HS-27A (cell line): ENCODE measurements around the gene C22orf39.

Source experiments
- DNase-seq: peaks from one replicate; pipeline ENCODE4 v3.0.0-alpha.2; 2012; ENCODE audit warnings: low read depth, missing footprints

C22orf39 gene, protein sequence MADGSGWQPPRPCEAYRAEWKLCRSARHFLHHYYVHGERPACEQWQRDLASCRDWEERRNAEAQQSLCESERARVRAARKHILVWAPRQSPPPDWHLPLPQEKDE

DNA sequence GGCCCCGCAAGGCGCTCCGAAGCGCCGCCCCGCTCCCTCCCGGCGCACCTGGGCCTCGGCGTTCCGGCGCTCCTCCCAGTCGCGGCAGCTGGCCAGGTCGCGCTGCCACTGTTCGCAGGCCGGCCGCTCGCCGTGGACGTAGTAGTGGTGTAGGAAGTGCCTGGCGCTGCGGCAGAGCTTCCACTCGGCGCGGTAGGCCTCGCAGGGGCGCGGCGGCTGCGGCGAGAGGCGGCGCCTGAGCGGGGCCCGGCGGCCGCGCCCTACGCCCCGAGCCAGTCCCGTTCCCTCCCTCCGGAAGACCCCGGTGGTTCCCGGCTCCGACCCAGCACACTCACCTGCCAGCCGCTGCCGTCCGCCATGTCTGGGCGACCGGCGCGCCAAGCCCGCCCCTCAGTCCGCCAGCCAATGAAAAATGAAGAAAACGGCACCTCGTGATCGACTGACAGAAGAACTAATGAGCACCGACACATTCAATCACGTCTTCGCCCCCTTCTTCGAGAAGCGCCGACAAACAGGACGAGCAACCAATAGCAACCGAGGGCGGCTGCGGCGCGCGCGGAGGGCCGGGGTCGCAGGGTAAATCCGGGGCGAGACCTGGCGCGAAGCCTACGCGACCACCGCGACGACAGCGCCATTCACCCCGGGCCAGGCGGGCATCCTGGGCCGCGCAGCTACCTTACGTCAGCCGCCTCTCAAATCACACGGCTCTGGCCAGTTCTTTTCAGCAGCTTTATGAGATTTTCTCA is at the start of gene C22orf39:
C22orf39 (minus strand) TSS at position 382 of the 746 bp plus-strand sequence; CDS start at position 359, 23 bp downstream.
- peak; percentile 70 for DNase-seq

DNA sequence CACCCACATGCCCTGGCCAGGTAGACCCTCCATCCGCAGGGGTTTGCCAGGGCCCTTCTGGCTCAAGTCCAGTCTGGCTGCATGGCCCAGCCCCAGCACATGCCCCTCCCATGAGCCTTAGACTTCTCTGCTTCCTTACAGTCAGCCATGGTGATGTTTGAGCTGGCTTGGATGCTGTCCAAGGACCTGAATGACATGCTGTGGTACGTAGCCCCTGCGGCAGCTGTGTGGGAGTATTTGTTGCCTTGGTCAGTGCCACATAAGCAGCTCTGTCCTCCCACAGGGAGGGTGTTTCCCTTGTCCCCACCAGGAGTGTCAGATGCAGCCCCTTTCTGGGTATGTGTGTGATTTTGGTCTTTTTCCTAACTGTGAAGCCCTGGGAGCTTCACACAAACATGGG is 49.7 kb upstream of the C22orf39 start:
- DNase-seq: no peak

DNA sequence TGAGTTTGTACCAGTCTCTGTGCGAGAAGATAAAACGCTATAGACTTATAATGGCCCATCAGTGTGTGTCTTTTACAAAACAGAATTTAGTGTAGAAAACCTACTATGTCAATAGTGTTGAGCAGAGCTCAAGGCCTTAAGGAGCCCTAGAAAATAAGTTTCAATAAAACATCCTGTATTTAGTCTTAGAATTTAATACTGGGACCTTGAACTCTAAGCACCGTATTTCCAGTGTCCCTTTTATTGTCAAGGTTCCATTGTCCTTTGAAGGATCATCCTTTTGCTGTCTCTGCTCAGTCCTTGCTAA is 48.8 kb upstream of the C22orf39 start:
- DNase-seq: no peak

DNA sequence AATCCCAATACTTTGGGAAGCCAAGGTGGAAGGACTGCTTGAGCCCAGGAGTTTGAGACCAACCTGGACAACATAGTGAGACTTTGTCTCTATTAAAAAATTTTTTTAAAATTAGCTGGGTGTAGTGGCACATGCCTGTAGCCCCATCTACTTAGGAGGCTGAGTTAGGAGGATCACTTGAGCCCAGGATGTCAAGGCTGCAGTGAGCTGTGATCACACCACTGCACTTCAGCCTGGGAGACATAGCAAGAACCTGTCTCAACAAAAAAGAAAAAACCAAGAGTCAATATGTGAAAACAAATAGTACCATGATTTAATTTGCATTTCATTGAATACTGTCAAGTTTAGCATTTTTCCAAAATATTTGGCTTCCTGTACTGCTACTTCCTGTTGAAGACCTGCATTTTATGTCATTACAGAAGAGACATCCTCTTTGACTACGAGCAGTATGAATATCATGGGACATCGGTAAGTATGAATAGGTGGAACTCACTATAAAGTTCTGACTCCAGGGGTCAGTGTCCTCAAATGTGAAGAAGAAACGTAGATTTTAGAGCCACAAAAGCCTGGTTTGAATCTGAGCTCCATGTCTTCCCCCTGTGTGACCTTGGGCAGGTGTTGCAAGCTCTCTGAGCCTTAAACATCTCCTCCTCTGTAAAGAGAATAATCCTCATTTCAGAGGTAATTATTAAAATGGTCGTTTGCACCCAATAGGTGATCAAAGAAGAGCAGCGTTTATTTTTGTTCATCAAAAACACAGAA is 48.2 kb upstream of the C22orf39 start:
- DNase-seq: no peak

DNA sequence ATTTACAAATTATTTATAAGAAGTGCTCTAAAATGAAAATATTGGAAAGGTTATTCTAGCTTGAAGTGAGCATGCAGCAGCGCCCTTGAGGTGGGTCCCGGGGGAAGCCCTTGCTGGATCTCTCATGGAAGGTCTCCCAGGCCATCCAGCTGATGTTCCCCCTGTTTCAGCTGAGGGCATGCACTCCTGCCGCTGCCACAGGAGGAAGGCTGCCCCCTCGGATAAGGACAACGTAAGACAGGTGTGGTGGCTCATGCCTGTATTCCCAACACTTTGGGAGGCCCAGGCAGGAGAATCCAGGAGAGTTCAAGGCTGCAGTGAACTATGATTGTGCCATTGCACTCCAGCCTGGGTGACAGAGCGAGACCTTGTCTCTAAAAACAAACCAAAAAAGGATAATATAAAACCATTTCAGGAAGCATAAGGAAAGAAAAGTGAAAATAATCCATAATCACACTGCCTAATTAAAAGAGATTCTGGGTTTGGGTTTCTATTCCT is 47.2 kb upstream of the C22orf39 start:
- DNase-seq: no peak

DNA sequence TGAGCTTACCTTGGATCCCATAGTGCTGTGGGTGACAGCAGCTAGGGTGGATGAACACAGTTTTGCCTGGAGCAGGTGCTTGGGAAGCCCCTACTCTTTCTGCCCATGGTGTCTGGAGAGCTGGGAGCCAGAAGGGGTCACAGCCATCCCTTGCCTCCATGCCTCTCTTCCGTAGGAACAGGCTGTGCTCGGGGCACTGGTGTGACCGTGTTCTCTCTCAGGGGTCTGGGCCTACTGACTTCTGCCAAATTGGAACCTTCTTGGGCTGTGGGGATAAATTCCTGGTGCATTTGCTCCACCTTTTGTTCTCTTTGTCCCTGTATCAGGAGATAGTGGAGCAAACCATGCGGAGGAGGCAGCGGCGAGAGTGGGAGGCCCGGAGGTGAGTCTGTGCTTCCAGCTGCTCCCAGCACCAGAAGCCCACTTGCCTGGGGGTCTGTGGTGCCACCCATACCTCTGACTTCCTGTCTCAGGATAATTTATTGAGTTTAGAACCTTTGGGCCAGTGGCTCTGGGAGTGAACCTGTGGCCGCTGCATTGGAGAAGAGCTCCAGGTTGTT is 46.6 kb upstream of the C22orf39 start:
- DNase-seq: no peak

DNA sequence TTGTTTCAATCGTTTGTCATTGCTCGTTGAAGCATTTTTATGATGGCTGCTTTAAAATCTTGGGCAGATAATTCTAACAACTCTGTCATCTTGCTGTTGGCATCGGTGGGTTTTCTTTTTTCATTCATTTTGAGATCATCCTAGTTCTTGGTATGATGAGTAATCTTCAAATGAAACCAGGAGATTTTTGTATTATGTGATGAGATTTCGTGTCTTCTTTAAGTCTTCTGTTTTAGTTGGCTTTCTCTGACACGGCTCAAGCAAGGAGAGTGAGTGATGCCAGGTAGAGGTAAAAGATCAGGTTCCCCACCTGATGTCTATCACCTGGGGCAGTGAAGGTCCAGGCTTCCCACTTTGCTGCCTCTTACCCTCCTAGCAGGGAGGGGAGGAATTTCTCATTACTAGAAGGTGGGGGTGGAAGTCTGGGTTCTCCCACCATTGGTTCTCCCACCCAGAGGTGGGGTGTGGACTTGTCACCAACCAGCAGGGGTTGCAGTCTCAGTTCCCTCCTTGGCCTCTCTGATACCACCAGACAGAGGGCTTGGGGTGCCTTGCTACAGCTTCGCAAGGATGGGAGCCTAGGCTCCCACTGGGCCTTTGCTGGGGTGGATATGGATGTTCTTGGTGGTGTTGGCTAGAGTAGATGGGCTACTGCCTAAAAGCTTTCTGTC is 45.1 kb upstream of the C22orf39 start:
- no peak for DNase-seq

DNA sequence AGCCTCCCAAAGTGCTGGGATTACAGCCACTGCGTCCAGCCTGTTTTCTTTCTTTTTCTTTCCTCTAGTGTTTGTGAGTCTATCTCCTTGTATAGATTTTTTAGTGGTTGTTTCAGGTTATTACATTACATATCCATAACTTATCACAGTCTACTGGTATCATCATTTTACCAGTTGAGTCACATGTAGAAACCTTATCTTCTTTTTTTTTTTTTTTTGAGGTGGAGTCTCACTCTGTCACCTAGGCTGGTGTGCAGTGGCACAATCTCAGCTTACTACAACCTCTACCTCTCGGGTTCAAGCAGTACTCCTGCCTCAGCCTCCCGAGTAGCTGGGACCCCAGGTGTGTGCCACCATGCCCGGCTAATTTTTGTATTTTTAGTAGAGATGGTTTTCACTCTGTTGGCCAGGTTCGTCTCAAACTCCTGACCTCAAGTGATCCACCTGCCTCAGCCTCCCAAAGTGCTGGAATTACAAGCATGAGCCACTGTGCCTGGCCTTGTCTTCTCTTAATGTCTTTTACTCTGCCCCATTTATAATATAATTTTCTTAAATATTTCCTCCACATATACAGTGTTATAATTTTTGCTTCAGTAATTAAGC is 43.2 kb upstream of the C22orf39 start:
- DNase-seq: no peak

DNA sequence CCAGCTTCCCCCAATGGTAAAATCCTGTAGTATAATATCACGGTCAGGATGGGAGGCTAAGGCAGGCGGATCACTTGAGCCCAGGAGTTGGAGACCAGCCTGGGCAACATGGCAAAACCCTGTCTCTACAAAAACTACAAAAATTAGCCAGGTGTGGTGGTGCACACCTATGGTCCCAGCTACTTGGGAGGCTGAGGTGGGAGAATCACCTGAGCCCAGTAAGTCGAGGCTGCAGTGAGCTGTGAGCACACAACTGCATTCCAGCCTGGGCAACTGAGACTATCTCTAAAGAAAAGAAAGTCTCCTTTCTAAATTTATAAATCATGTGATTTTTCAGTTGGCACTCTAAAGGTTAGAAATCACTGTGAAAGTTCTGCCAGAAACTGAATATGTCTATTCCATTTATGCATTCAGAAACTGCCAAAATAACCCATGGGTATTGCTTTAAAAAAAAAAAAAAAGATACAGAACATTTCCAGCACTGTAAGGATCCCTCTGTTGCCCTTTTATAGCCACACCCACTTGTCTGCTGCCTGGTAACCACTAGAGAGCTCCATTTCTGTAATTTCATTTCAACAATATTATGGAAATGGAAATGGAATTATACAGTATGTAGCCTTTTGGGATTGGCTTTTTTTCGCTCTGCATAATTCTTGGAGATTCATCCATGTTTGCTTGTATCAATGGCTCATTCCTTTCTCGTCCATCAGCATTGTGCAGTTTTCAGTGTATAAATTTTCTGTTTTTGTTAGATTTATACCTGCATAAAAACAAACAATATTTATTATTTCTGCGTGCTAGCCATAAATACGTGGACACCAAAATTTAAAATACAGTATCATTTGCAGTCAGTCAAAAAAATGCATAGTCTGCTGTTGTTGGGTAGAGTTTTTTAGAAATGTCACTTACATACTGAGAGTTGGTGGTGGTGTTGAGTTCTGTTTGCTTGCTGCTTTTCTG is 41.7 kb upstream of the C22orf39 start:
- no peak for DNase-seq

DNA sequence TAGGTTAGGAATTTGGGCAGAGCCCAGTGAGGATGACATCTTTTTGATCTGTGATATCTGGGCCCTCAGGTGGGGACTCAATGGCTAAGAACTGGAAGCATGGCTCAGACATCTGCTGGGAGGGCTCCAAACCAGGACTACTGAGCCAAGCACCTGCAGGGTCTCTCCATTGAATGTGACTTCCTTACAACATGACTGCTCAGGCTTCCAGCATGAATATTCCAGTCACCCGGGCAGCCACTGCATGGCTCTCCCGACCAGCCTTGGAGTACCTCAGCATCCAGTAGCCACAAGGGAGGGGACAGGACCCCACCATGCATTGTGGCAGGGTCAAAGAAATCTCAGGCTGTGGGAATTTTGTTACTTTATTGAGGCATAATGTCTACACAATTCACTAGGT is 40.8 kb upstream of the C22orf39 start:
- no peak for DNase-seq

DNA sequence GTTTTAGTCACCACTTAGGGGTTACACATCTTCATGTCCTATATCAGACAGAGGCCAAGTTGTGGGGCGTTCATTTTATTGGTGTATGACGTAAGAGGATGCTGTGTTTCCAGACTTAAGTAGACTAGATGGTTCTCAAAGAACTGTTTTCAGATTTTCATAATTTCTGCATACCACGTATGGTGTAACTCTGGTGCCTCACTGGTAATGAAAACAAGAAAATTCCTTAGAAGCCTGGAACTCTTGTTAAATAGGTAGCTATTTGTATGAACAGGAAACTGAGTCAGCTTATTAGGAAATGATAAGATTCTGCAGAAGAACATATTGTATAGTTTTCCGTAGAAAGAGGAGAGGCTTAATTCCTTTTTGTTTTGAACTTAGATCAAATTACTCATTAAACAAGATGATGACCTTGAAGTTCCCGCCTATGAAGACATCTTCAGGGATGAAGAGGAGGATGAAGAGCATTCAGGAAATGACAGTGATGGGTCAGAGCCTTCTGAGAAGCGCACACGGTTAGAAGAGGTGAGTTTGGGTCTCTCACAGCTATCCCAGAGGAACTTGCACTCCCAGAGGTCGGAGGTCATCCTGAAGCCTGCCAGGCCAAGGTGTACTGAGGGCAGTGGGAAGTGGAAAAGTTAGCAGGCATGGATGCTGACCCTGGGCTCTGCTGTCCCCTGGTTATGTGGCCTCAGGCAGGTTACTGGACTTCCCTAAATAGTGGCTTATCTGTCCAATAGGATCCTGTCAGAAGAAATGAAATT is 36.2 kb upstream of the C22orf39 start:
- DNase-seq: no peak

DNA sequence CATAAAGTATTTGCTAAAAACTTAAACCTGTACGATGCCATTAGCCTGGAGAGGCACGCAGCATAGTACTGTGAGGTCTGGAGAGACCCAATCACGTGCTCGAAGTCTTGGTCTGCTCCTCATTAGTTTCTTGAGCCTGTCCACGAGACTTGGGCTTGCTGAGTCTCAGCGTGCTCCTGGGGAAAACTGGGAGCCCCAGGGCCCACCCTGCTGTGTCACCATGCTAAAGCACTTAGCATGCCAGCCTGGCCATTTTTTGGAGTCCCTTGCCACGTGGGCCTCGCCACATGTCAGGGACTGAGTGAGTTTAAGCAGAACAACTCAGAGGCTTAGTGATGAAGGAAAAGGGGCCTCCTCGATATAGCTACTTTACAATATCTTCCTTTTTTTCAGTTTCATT is 34.8 kb upstream of the C22orf39 start:
- DNase-seq: no peak

DNA sequence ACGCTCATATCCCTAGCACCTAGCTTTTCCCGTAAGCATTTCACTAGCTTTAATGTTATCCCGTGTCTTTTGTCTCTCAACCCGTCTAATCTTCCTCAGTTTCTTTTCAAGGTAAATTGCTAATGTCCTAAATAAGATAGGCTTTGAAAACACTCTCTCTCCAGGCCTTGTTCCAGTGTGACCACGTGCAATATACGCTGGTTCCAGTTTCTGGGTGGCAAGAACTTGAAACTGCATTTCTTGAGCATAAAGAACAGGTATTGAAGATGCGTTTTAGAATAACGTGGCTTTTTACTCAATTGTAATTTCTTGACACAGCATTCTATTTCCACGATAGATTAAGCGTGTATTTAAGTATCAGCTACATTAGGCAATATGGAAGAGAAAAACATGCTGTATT is 33.3 kb upstream of the C22orf39 start:
- no peak for DNase-seq

DNA sequence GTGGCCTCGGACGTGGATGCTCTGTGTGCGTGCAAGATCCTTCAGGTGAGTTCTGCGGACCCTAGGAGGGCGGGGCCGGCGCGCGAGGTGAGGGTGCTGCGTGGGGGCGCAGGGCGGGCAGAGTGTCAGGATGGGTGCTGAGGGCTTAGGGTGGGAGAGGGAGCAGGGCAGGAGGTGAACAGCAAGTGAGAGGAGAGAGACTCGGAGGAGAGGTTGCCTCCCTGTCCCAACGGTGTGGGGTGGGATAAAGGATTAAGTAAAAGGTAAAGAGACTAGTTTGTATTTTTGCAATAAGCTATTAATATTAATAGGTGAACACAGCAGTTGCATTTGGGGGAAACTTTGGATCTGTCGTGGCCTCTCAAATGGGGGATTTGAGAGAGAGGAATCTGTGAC is 32.7 kb upstream of the C22orf39 start:
- no peak for DNase-seq

DNA sequence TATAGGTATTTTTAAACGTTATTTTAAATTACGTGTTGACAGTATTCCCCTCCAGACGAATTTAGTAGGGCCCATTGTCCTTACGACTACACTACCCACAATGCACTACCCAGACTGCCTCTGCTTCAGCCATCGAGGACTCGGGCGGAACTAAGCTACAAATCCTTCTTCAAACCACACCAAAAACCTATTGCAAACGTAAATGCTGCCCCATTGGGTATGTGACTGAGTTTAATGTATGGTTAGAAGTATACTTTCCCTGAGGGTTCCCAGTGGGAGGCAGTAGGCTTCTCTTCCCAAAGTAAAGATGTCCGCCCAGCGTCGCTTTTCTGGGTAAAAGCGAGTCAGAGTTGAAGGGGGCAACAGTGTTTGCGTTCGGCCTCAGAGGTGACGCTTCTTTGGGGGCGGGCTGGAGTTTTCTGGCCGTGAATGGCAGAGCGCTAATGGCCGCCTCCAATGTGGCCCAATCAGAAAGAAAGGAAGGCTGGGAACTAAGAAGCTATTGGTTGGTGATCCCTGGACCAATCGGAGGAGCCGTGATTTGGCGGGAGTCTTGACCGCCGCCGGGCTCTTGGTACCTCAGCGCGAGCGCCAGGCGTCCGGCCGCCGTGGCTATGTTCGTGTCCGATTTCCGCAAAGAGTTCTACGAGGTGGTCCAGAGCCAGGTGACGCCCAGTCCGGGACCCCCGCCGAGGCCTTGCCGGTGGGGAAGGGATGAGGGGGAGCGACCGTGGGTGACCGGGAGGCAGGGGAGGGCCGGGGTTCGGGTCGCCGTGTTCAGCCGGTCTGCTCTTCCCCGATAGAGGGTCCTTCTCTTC is 32.1 kb upstream of the C22orf39 start, which contains the start of gene CDC45:
CDC45 (plus strand) TSS at position 566 of the 818 bp plus-strand sequence; CDS start at position 615, 49 bp downstream.
- DNase-seq: peak; percentile 93

DNA sequence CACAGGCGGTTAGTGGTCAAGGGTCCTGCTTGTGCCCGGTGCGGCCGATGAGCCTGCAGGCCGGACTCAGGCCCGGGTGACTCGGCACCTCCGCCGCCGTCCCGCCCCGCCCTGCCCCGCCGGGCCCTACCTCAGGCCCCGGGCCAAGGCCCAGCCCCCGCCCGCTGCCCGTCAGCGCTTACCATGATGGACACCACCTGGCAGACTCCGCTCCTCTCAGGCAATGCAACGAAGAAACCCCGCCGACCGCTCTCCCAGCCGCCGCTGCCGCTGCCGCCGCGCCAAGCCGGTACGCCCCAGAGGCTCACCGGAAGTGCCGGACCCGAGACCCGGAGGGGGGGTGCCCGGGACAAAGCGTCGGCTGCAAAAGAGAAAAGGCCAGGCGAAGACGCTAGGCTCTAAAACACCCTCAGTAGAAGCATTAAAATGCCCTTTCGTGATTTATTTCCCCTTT is 31.4 kb upstream of the C22orf39 start, which contains the start of gene UFD1:
UFD1 (minus strand) TSS at position 293 of the 454 bp plus-strand sequence; CDS start at position 185, 108 bp downstream.
- DNase-seq: no peak

DNA sequence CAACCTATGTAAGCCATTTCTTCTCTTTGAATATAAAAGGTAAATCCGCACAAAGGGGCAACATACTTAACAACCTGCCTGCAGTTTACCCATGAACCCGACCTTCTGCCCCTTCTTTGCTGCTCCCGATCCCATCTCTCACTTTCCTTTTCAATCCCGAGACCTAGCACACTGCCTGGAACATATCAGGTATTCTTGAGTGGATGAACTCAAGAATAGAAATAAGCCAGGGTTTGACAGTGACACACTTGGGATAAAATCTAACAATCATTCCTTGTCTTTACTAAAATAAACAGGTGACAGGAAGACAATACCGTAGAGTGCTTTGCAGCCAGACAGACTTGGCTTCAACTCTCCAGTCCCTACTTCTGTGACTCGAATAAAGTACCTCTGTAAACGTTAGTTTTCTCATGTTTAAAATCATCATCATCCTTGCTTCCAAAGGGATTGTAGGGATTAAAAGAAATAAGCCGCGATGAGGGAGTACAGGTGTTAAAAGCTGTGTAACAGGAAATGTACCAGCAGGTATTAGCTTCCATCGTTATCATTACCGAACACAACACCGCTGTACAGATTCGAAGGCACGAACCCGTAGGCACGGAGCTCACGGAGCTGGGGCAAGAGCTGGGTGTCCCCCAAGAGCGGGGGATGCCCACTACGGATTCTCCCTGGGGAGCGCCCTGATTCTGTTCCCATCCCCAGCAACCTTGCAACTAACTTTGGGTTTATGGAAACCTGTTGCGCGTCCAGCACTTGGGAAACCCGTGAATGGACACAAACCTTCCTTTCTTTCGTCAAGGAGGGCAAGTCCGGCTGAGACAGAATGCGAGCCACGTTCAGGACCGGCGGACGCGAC is 30.8 kb upstream of the C22orf39 start:
- no peak for DNase-seq
